Thyroid gland (tissue), 4 donors: ENCODE data around the gene TMEM242. TPM values are rescaled to one million over a fixed set of nuclear protein-coding genes. Genes with fewer than 3 reads are reported as not detected.

Experiments used
- DNase-seq, 2 donors: peaks; one replicate each; pipeline ENCODE4 v3.0.0-alpha.2; 2019
- H3K27ac ChIP-seq, 3 donors: fragments of 200-600 bp; sonication (generic); 1 replicate in 2 of 3; 2 replicates in 1 of 3; pipeline ENCODE4 v1.5.1; 2016 to 2019; ENCODE audit warnings: mild to moderate bottlenecking in 1 of 3, moderate library complexity in 1 of 3
- H3K27me3 ChIP-seq: fragments of 200-600 bp; sonication (generic); one replicate; pipeline ENCODE4 v1.5.1; 2019
- H3K36me3 ChIP-seq, 2 donors: fragments of 200-600 bp; sonication (generic); one replicate each; pipeline ENCODE4 v1.5.1; 2016 to 2019
- H3K4me1 ChIP-seq, 2 donors: fragments of 200-600 bp; sonication (generic); one replicate each; pipeline ENCODE4 v1.5.1; 2017 to 2019
- H3K4me3 ChIP-seq, 3 donors: fragments of 200-600 bp; sonication (generic); replicated peaks in 1 of 3; 1 replicate in 2 of 3; 2 replicates in 1 of 3; pipeline ENCODE4 v1.5.1; 2016; ENCODE audit warnings: mild to moderate bottlenecking in 1 of 3
- H3K9me3 ChIP-seq: fragments of 200-600 bp; sonication (generic); one replicate; pipeline ENCODE4 v1.5.1; 2017
- POLR2A ChIP-seq, 2 donors: fragments of 450-650 bp; IDR thresholded peaks; one replicate each; pipeline ENCODE4 v1.6.1; 2017; ENCODE audit warnings: antibody characterized with exemption in 2 of 2, mild to moderate bottlenecking in 2 of 2, moderate library complexity in 1 of 2
- WGBS, 2 donors: methylation state at CpG; one replicate each; pipeline ENCODE4 v1.1.5; 2017; 5-methylcytosine and 5-hydroxymethylcytosine counted together
- intact Hi-C: fragments of 100-400 bp; cut with DNase I; formaldehyde crosslinking; loops from one replicate; pipeline ENCODE4 v1.15.1; 2023
- total RNA-seq, 4 donors: library from RNA; depleted of rRNA; stranded (reverse); fragments of >200 nt; gene quantifications; one replicate each; pipeline ENCODE4 v1.2.3, GENCODE V29; 2016
- TF ChIP-seq, protein P1 (sequence below), 6 experiments: fragments of 200-600 bp in 3 of 6; fragments of 450-650 bp in 3 of 6; sonication (generic) in 3 of 6; IDR thresholded peaks; one replicate each; pipeline ENCODE4 v1.5.1; 2016 to 2019; ENCODE audit warnings: antibody characterized with exemption in 6 of 6, mild to moderate bottlenecking in 2 of 6, inconsistent platforms in 1 of 6, moderate library complexity in 1 of 6

The TMEM242 gene
- total RNA-seq, 4 donors from 2014 or later = 7.0 to 14.0 (median 9.7) TPM

DNA sequence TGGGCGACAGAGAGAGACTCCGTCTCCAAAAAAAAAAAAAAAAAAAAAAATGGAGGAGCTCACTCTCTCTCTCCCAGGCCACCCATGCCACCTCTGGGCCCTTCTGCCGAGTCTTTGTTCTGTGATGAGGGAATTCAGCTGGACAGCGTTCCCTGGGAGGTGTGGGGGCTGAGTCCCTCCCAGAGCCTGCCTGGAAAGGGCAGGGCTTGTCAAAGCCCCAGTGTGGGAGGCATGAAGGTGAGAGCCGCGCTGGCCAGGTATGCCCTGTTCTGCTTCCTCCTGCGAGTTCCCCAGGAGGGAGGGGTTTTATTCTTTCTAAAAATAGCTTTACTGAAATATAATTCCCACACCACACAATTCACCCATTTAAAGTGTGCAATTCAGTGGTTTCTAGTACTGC, 69.6 kb downstream of the TMEM242 start:
- no peaks in the 10 kb centered on the region for H3K27me3 ChIP-seq
- no peak overlapping the region for H3K27ac ChIP-seq
- 89 to 95% methylated on average over 7 of the region's 7 CpGs for WGBS, 2 donors
- TF ChIP-seq POLR2A (IDR thresholded peaks at IDR 0.05) = no peak
- TF ChIP-seq, protein P1, sequence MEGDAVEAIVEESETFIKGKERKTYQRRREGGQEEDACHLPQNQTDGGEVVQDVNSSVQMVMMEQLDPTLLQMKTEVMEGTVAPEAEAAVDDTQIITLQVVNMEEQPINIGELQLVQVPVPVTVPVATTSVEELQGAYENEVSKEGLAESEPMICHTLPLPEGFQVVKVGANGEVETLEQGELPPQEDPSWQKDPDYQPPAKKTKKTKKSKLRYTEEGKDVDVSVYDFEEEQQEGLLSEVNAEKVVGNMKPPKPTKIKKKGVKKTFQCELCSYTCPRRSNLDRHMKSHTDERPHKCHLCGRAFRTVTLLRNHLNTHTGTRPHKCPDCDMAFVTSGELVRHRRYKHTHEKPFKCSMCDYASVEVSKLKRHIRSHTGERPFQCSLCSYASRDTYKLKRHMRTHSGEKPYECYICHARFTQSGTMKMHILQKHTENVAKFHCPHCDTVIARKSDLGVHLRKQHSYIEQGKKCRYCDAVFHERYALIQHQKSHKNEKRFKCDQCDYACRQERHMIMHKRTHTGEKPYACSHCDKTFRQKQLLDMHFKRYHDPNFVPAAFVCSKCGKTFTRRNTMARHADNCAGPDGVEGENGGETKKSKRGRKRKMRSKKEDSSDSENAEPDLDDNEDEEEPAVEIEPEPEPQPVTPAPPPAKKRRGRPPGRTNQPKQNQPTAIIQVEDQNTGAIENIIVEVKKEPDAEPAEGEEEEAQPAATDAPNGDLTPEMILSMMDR (IDR thresholded peaks at IDR 0.05) = no peak
- no peaks in the 10 kb centered on the region for H3K36me3 ChIP-seq
- no peak for DNase-seq
- no peaks in the 10 kb centered on the region for H3K4me1 ChIP-seq
- no peak overlapping the region for H3K4me3 ChIP-seq
- intact Hi-C loops = no loop called here
- no peaks in the 10 kb centered on the region for H3K9me3 ChIP-seq

DNA sequence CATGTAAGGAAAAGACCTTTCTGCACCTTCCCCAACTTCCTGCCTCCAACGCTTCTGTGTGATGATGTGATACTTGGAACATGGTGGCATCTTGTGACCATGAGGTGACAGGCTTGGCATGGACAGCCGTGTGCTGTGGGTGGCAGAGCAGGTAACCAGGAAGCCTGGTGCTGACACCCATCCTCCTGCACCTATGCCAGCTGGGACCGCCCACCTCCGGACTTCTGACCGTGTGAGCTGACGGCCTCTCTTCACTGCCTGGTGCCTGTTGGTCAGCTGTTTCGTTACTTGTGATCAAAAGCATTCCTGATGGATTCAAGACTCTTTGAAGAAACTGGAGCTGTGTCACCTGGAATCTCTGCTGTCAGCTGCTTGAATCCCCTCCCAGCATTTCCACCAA, 70.3 kb downstream of the TMEM242 start:
- TF ChIP-seq, protein P1 (IDR thresholded peaks at IDR 0.05) = no peak
- no peak for TF ChIP-seq POLR2A (IDR thresholded peaks at IDR 0.05)
- H3K27me3 ChIP-seq = no peaks in the 10 kb centered on the region
- DNase-seq = no peak
- intact Hi-C loops = no loop called here
- no peak overlapping the region for H3K4me3 ChIP-seq
- no peaks in the 10 kb centered on the region for H3K9me3 ChIP-seq
- H3K27ac ChIP-seq = no peak overlapping the region
- WGBS, 2 donors = 61 to 70% methylated on average over 6 to 7 of the region's 7 CpGs
- no peaks in the 10 kb centered on the region for H3K4me1 ChIP-seq
- no peaks in the 10 kb centered on the region for H3K36me3 ChIP-seq

DNA sequence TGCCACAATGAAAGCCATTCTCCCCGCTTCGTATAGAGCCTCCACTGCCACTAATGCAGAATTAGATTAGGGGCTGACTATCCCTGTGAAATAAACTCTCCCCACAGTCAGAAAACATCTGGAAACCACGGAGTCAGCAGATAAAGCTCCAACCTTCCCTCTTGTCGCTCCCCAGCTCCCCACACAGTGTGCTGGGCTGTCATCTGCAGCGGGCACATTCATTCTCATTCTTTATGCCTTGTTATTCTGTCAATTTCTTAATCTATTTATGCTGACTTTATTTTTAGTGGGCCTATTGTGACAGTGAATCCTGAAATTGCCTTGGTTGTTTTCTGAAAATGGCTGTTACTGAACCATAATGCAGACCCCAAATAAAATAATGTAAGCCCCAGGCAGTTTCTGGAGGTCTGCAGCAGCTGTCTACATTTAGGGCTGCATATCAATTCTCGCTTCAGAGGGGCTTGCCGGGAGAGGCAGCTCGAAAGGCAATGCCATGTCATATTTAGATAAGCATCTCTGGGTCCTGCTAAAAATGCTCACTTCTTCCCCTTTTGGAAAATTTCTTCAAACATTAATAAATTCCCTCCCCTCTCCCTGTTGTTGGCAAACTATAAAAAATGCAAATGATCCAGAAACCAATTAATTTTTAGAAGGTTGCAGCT, 71.6 kb downstream of the TMEM242 start:
- no peaks in the 10 kb centered on the region for H3K4me1 ChIP-seq
- no peak overlapping the region for H3K4me3 ChIP-seq
- no peak for TF ChIP-seq POLR2A (IDR thresholded peaks at IDR 0.05)
- TF ChIP-seq, protein P1 (IDR thresholded peaks at IDR 0.05) = no peak
- H3K36me3 ChIP-seq = no peaks in the 10 kb centered on the region
- no peaks in the 10 kb centered on the region for H3K9me3 ChIP-seq
- no peak for DNase-seq
- no peaks in the 10 kb centered on the region for H3K27me3 ChIP-seq
- WGBS, 2 donors = 89 to 92% methylated on average over 8 of the region's 8 CpGs
- intact Hi-C loops = no loop called here
- H3K27ac ChIP-seq = no peak overlapping the region

DNA sequence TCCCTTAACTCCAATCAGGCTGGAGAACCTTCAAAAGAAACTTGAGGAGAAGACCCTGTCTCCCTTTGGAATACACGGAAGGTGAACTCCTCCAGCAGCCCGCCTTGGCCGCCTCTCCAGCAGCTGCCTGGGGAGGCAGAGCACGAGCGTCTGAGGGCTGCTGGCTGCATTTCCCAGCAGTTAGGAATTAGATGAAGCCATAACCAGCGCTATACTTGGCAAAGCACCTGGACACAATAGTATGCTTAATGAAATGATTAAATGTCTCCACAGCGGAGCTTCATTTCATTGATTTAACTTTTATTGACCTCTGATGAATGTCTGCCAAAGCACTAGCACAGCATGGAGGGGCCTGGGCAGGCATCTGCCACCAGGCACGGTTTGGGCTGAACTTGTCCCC, 73.5 kb downstream of the TMEM242 start:
- H3K9me3 ChIP-seq = no peaks in the 10 kb centered on the region
- H3K27ac ChIP-seq = no peak overlapping the region
- intact Hi-C loops = no loop called here
- WGBS, 2 donors = 88% methylated on average over 8 of the region's 8 CpGs
- H3K4me3 ChIP-seq = no peak overlapping the region
- H3K36me3 ChIP-seq = no peaks in the 10 kb centered on the region
- TF ChIP-seq POLR2A (IDR thresholded peaks at IDR 0.05) = no peak
- TF ChIP-seq, protein P1 (IDR thresholded peaks at IDR 0.05) = no peak
- DNase-seq = no peak
- H3K27me3 ChIP-seq = no peaks in the 10 kb centered on the region
- peaks cover 0 to 15% of the 10 kb centered on the region in 2 donors for H3K4me1 ChIP-seq

DNA sequence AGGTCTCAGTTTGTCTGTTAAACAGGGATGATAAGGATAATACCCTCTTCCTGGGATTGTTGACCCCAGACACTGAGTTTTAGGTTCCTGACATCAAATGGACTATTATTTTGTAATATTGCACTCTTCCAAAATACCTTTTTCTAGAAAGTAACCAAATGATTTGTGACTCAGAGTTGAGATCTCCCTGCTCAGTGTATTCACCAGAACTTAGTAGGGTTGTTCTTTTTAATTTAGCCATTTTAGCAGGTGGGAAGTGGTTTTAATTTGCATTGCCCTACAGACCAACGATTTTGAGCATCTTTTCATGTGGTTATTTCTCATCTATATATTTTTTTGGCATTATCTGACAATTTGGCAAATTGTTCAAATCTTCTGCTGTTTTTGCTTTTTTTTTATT, 75.1 kb downstream of the TMEM242 start:
- no peak for DNase-seq
- intact Hi-C loops = no loop called here
- no peaks in the 10 kb centered on the region for H3K9me3 ChIP-seq
- H3K4me3 ChIP-seq = no peak overlapping the region
- 69 to 72% methylated on average over 1 of the region's 1 CpG for WGBS, 2 donors
- H3K4me1 ChIP-seq = peaks cover 0 to 16% of the 10 kb centered on the region in 2 donors
- H3K27ac ChIP-seq = no peak overlapping the region
- H3K27me3 ChIP-seq = no peaks in the 10 kb centered on the region
- H3K36me3 ChIP-seq = no peaks in the 10 kb centered on the region
- TF ChIP-seq, protein P1 (IDR thresholded peaks at IDR 0.05) = no peak
- no peak for TF ChIP-seq POLR2A (IDR thresholded peaks at IDR 0.05)
